HepG2 (cell line): ENCODE measurements around the gene TSSK6. TPM values are rescaled to one million over a fixed set of nuclear protein-coding genes. Genes with fewer than 3 reads are reported as not detected.

Source experiments
- ATAC-seq: fragments of 200-7000 bp; cut with Tn5 transposase; 3 replicates; pipeline ENCODE4 v1.9.1; 2020; ENCODE audit warnings: mild to moderate bottlenecking, moderate library complexity
- BruUV-seq: library from RNA; stranded (reverse); fragments of 400-500 nt; replicated peaks from 2 replicates; lab custom pipeline; 2021; lab: Mats Ljungman, UMichigan
- CTCF ChIA-PET: fragments of 300-600 bp; formaldehyde crosslinking; extraction: SDS; loops from one replicate; lab custom pipeline; 2021; ENCODE audit warnings: low total read pairs, inconsistent platforms, low intra/inter-chr PET ratio; lab: Yijun Ruan, JAX
- POLR2A ChIA-PET: fragments of 350-600 bp; sonication (Branson Sonifier 250); formaldehyde crosslinking; loops from one replicate; lab custom pipeline; 2020; ENCODE audit warnings: antibody characterized with exemption, inconsistent platforms; lab: Yijun Ruan, JAX
- DNase-seq: peaks from one replicate; pipeline ENCODE4 v3.0.0-alpha.2; 2015; ENCODE audit warnings: low spot score
- FAIRE-seq: peaks from 3 replicates; lab custom pipeline; 2011; peaks lifted over from hg19 to GRCh38; lab: Jason Lieb, UNC
- H2AFZ ChIP-seq: one replicate; pipeline ENCODE4 v1.6.1; 2011; ENCODE audit warnings: low read length, inconsistent platforms
- H3K27ac ChIP-seq: fragments of 300-600 bp; 3 replicates; pipeline ENCODE4 v1.8.0; 2011; ENCODE audit warnings: mixed run types, mild to moderate bottlenecking, mixed read lengths, low read length, inconsistent platforms; ENCODE audit not compliant: insufficient read depth; ENCODE audit errors: extremely low read length
- H3K27me3 ChIP-seq, 2 experiments: fragments of 200-600 bp in 1 of 2; 2 replicates in 1 of 2; 3 replicates in 1 of 2; pipeline versions ENCODE4 v1.6.0 to v1.8.0; 2011; ENCODE audit warnings: low read length in 2 of 2, mild to moderate bottlenecking in 2 of 2, moderate library complexity in 2 of 2, inconsistent platforms in 1 of 2; ENCODE audit not compliant: insufficient read depth in 2 of 2, control insufficient read depth in 1 of 2
- H3K36me3 ChIP-seq, 2 experiments: fragments of 200-600 bp in 1 of 2; replicated peaks in 1 of 2; 2 replicates in 1 of 2; 3 replicates in 1 of 2; pipeline versions ENCODE4 v1.5.1 to v1.8.0; 2011; ENCODE audit warnings: low read length in 2 of 2, inconsistent platforms in 1 of 2; ENCODE audit not compliant: insufficient read depth in 2 of 2, control insufficient read depth in 1 of 2
- H3K4me1 ChIP-seq: 2 replicates; pipeline ENCODE4 v1.5.1; 2012; ENCODE audit warnings: low read length, inconsistent platforms; ENCODE audit not compliant: insufficient read depth
- H3K4me2 ChIP-seq: 2 replicates; pipeline ENCODE4 v1.6.0; 2011; ENCODE audit warnings: low read depth, low read length, inconsistent platforms
- H3K4me3 ChIP-seq, 3 experiments: fragments of 200-600 bp in 1 of 3; sonication (generic), shearing (Covaris generic) in 1 of 3; replicated peaks in 1 of 3; 2 replicates each; pipeline ENCODE4 v1.5.1; 2011 to 2016; ENCODE audit warnings: low read length in 3 of 3, inconsistent platforms in 2 of 3, low read depth in 2 of 3, mild to moderate bottlenecking in 2 of 3, control low read depth in 1 of 3, mixed read lengths in 1 of 3; ENCODE audit not compliant: insufficient read depth in 1 of 3
- H3K79me2 ChIP-seq: one replicate; pipeline ENCODE4 v1.6.1; 2011; ENCODE audit warnings: low read length, inconsistent platforms; ENCODE audit not compliant: insufficient read depth
- H3K9ac ChIP-seq: 2 replicates; pipeline ENCODE4 v1.6.0; 2011; ENCODE audit warnings: mild to moderate bottlenecking, low read depth, low read length, inconsistent platforms; ENCODE audit not compliant: insufficient read depth
- H3K9me3 ChIP-seq: 2 replicates; pipeline ENCODE4 v1.5.1; 2012; ENCODE audit warnings: mild to moderate bottlenecking, low read length
- H4K20me1 ChIP-seq: 2 replicates; pipeline ENCODE4 v1.6.0; 2011; ENCODE audit warnings: inconsistent platforms, mild to moderate bottlenecking, low read length, moderate library complexity; ENCODE audit not compliant: insufficient read depth
- CENPX ChIP-seq: sonication (generic); formaldehyde crosslinking; IDR thresholded peaks from 2 replicates; pipeline ENCODE4 v1.9.0; 2021; ENCODE audit warnings: mild to moderate bottlenecking, missing genetic modification reagents, moderate library complexity
- CREB3 ChIP-seq: sonication (generic); formaldehyde crosslinking; IDR thresholded peaks from 2 replicates; pipeline ENCODE4 v1.5.0; 2020; ENCODE audit warnings: missing genetic modification reagents
- HIC2 ChIP-seq: sonication (generic); formaldehyde crosslinking; IDR thresholded peaks from 2 replicates; pipeline ENCODE4 v1.9.0; 2022; ENCODE audit warnings: low read depth, missing genetic modification reagents
- POLR2AphosphoS2 ChIP-seq: IDR thresholded peaks from 2 replicates; pipeline ENCODE4 v1.6.1; 2011; ENCODE audit warnings: low read depth, low read length, improper control_type of control experiment
- PRPF4 ChIP-seq: fragments of 200-400 bp; formaldehyde crosslinking; IDR thresholded peaks from 2 replicates; pipeline ENCODE4 v1.6.1; 2016; ENCODE audit warnings: low read length, low read depth; ENCODE audit not compliant: poor library complexity, severe bottlenecking
- TOE1 ChIP-seq: sonication (generic); formaldehyde crosslinking; IDR thresholded peaks from 2 replicates; pipeline ENCODE4 v1.4.0; 2020; ENCODE audit warnings: mild to moderate bottlenecking, missing genetic modification reagents
- ZFX ChIP-seq: sonication (generic); formaldehyde crosslinking; IDR thresholded peaks from 2 replicates; pipeline ENCODE4 v1.4.0; 2020; ENCODE audit warnings: mild to moderate bottlenecking, low read depth, missing genetic modification reagents, moderate library complexity
- ZNF230 ChIP-seq: sonication (generic); formaldehyde crosslinking; IDR thresholded peaks from 2 replicates; pipeline ENCODE4 v1.4.0; 2020; ENCODE audit warnings: mild to moderate bottlenecking, missing genetic modification reagents
- ZNF550 ChIP-seq: sonication (generic); formaldehyde crosslinking; IDR thresholded peaks from 2 replicates; pipeline ENCODE4 v1.4.0; 2020; ENCODE audit warnings: mild to moderate bottlenecking, missing genetic modification reagents, borderline replicate concordance
- ZNF672 ChIP-seq: sonication (generic); formaldehyde crosslinking; IDR thresholded peaks from 2 replicates; pipeline ENCODE4 v1.8.1; 2022; ENCODE audit warnings: missing genetic modification reagents
- ZNF772 ChIP-seq: sonication (generic); formaldehyde crosslinking; IDR thresholded peaks from 2 replicates; pipeline ENCODE4 v1.5.0; 2020; ENCODE audit warnings: mild to moderate bottlenecking, missing genetic modification reagents
- ZNF781 ChIP-seq: sonication (generic); formaldehyde crosslinking; IDR thresholded peaks from 2 replicates; pipeline ENCODE4 v1.5.1; 2020; ENCODE audit warnings: borderline replicate concordance, mild to moderate bottlenecking, missing genetic modification reagents; ENCODE audit errors: not compliant biosample characterization
- ZNF792 ChIP-seq: IDR thresholded peaks from 2 replicates; pipeline ENCODE4 v1.6.1; 2016
- WGBS: methylation state at CpG from one replicate; pipeline ENCODE4 v1.1.6; 2017; ENCODE audit warnings: low lambda C conversion rate; 5-methylcytosine and 5-hydroxymethylcytosine counted together
- in situ Hi-C: cut with HindIII; loops from 2 replicates; pipeline ENCODE4 v1.10.0; 2017; ENCODE audit warnings: low pct_unique_long_range_greater_than_20kb; ENCODE audit not compliant: extremely low pct_ligation_motif_present
- intact Hi-C: fragments of 100-400 bp; cut with micrococcal nuclease; formaldehyde crosslinking; loops from one replicate; pipeline ENCODE4 v1.10.0; 2022; ENCODE audit not compliant: unreplicated experiment
- polyA plus RNA-seq, 8 experiments: library from polyadenylated mRNA; depleted of rRNA in 3 of 8; stranded (reverse) in 7 of 8; unstranded in 1 of 8; fragments of >200 nt; fragmentation: Illumina TruSeq in 4 of 8; extraction: Trizol in 4 of 8; gene quantifications; 2 replicates each; pipeline versions ENCODE4 v1.2.1 to v1.2.3, GENCODE V29; 2011 to 2016; ENCODE audit warnings: low read depth in 4 of 8, missing spikeins in 1 of 8, mixed read lengths in 1 of 8; ENCODE audit not compliant: insufficient read depth in 1 of 8
- total RNA-seq, 5 experiments: library from RNA; depleted of rRNA; stranded (reverse); fragments of >200 nt; fragmentation: Illumina TruSeq; extraction: Trizol; gene quantifications; 2 replicates each; pipeline ENCODE4 v1.2.3, GENCODE V29; 2016; ENCODE audit warnings: low read depth in 1 of 5
- TF ChIP-seq, protein P1 (sequence below): sonication (generic); formaldehyde crosslinking; conservative IDR thresholded peaks from 2 replicates; pipeline ENCODE4 v1.4.0; 2020; ENCODE audit warnings: missing genetic modification reagents

TSSK6 gene
- total and polyA plus RNA-seq, 2 of the 13 experiments (the other 11 are each of a cell fraction or from before 2014, with no cell fraction given), result 0.71 to 1.2 TPM

DNA sequence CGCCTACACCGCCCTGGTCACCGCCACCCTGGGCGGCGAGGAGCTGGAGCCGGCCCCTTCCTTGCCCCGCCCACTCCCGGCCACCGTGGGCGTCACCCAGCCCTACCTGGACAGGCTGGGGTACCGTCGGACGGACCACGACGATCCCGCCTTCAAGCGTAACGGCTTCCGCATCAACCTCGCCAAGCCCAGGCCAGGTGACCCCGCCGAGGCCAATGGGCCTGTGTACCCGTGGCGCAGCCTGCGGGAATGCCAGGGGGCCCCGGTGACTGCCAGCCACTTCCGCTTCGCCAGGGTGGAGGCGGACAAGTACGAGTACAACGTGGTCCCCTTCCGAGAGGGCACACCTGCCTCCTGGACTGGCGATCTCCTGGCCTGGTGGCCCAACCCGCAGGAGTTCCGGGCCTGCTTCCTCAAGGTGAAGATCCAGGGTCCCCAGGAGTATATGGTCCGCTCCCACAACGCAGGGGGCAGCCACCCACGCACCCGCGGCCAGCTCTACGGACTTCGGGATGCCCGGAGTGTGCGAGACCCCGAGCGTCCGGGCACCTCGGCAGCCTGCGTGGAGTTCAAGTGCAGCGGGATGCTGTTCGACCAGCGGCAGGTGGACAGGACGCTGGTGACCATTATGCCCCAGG, 29.7 kb upstream of the TSSK6 start (continued):
- no peak for TF ChIP-seq HIC2 (CRISPR knock-in tag)
- no peak for TF ChIP-seq PRPF4
- no peak for TF ChIP-seq TOE1
- no peak for TF ChIP-seq ZNF672 (CRISPR knock-in tag)
- TF ChIP-seq ZFX, result no peak
- no peak for TF ChIP-seq CENPX (CRISPR knock-in tag)

- Histone ChIP-seq H3K4me2 (no peak overlapping the region), H3K9me3 (no peaks in the 10 kb centered on the region), H4K20me1 (no peaks in the 10 kb centered on the region), H3K4me1 (no peaks in the 10 kb centered on the region), H2AFZ (no peak overlapping the region), H3K79me2 (no peaks in the 10 kb centered on the region), H3K27ac (no peak overlapping the region), H3K9ac (no peak overlapping the region), H3K36me3 (no peaks in the 10 kb centered on the region)
- FAIRE-seq, result no peak
- intact Hi-C loops, result no loop called here
- no TSS peak for BruUV-seq
- WGBS, result 88% methylated on average over 44 of the region's 75 CpGs
- POLR2A ChIA-PET, result no interaction called here
- ATAC-seq, result no peak
- in situ Hi-C loops, result loop anchor here (25.0 kb wide), 1 partner anchor 418 kb away; no protein-coding TSS in a partner anchor
- TF ChIP-seq, protein P1, sequence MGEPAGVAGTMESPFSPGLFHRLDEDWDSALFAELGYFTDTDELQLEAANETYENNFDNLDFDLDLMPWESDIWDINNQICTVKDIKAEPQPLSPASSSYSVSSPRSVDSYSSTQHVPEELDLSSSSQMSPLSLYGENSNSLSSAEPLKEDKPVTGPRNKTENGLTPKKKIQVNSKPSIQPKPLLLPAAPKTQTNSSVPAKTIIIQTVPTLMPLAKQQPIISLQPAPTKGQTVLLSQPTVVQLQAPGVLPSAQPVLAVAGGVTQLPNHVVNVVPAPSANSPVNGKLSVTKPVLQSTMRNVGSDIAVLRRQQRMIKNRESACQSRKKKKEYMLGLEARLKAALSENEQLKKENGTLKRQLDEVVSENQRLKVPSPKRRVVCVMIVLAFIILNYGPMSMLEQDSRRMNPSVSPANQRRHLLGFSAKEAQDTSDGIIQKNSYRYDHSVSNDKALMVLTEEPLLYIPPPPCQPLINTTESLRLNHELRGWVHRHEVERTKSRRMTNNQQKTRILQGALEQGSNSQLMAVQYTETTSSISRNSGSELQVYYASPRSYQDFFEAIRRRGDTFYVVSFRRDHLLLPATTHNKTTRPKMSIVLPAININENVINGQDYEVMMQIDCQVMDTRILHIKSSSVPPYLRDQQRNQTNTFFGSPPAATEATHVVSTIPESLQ, result no peak
- TF ChIP-seq ZNF792 (CRISPR knock-in tag), result no peak
- no peak for TF ChIP-seq ZNF781
- TF ChIP-seq ZNF550, result no peak
- TF ChIP-seq CREB3, result no peak
- no peak for TF ChIP-seq ZNF772 (CRISPR knock-in tag)
- no peak for TF ChIP-seq ZNF230 (CRISPR knock-in tag)
- TF ChIP-seq POLR2AphosphoS2, result no peak
- TF ChIP-seq, all 625 proteins: peak for 0
- CTCF ChIA-PET, result no interaction called here
- peaks cover 4 to 35% of the 10 kb centered on the region in 2 experiments; a peak in 4 of 5 replicates for H3K27me3 ChIP-seq
- no peak for DNase-seq
- H3K4me3 ChIP-seq, result no peak overlapping the region
These were observed 29.1 kb upstream of the TSSK6 start for GRCh38 chr19:19544257-19544953.
